WTC11 (cell line): ENCODE results near the gene GEMIN7. TPM values are rescaled to one million over a fixed set of nuclear protein-coding genes. Genes with fewer than 3 reads are reported as not detected.

Experiments used
- ATAC-seq: fragments of 200-7000 bp; cut with Tn5 transposase; 2 replicates; pipeline ENCODE4 v1.10.0; 2021; ENCODE audit warnings: mild to moderate bottlenecking, moderate library complexity
- CTCF ChIA-PET: fragments of 300-600 bp; sonication (Branson Sonifier 250); formaldehyde crosslinking; loops from one replicate; lab custom pipeline; 2021; ENCODE audit warnings: antibody characterized with exemption; lab: Charles Lee
- POLR2A ChIA-PET: fragments of 350-600 bp; sonication (Branson Sonifier 250); formaldehyde crosslinking; loops from one replicate; lab custom pipeline; 2021; ENCODE audit warnings: antibody characterized with exemption; lab: Charles Lee
- DNase-seq: peaks from one replicate; pipeline ENCODE4 v3.0.0; 2021; ENCODE audit warnings: low spot score
- H3K27ac Mint-ChIP-seq: 2 replicates; pipeline ENCODE4 v1.8.0; 2021; ENCODE audit warnings: mixed read lengths
- H3K27me3 Mint-ChIP-seq: 2 replicates; pipeline ENCODE4 v1.8.0; 2021; ENCODE audit warnings: low read depth, mild to moderate bottlenecking, moderate library complexity, mixed read lengths
- H3K36me3 Mint-ChIP-seq: 2 replicates; pipeline ENCODE4 v1.8.0; 2021; ENCODE audit warnings: mixed read lengths
- H3K4me1 Mint-ChIP-seq: 2 replicates; pipeline ENCODE4 v1.8.0; 2022; ENCODE audit warnings: mixed read lengths
- H3K4me3 Mint-ChIP-seq: 2 replicates; pipeline ENCODE4 v1.8.0; 2021; ENCODE audit warnings: mild to moderate bottlenecking, moderate library complexity, mixed read lengths
- H3K9me3 Mint-ChIP-seq: 2 replicates; pipeline ENCODE4 v1.8.0; 2021; ENCODE audit warnings: mixed read lengths
- CREM ChIP-seq: sonication (generic); formaldehyde crosslinking; IDR thresholded peaks from 2 replicates; pipeline ENCODE4 v1.8.1; 2022; ENCODE audit warnings: mild to moderate bottlenecking, missing genetic modification reagents, moderate library complexity
- ELF4 ChIP-seq: sonication (generic); formaldehyde crosslinking; IDR thresholded peaks from 2 replicates; pipeline ENCODE4 v1.8.1; 2022; ENCODE audit warnings: low read depth, mild to moderate bottlenecking, moderate library complexity, missing genetic modification reagents
- ERG ChIP-seq: fragments of 250-450 bp; sonication (Bioruptor Pico); IDR thresholded peaks from 2 replicates; pipeline ENCODE4 v1.8.0; 2021; ENCODE audit warnings: mild to moderate bottlenecking
- FOXK1 ChIP-seq: sonication (generic); formaldehyde crosslinking; IDR thresholded peaks from 2 replicates; pipeline ENCODE4 v1.8.0; 2022; ENCODE audit warnings: mild to moderate bottlenecking, moderate library complexity, missing genetic modification reagents
- TCF7 ChIP-seq: sonication (generic); formaldehyde crosslinking; IDR thresholded peaks from 2 replicates; pipeline ENCODE4 v1.8.0; 2022; ENCODE audit warnings: mild to moderate bottlenecking, low read depth, missing genetic modification reagents, moderate library complexity
- TEAD4 ChIP-seq: sonication (generic); formaldehyde crosslinking; IDR thresholded peaks from 2 replicates; pipeline ENCODE4 v1.8.0; 2022; ENCODE audit warnings: mild to moderate bottlenecking, missing genetic modification reagents
- USF2 ChIP-seq: sonication (generic); formaldehyde crosslinking; IDR thresholded peaks from 2 replicates; pipeline ENCODE4 v1.8.1; 2023; ENCODE audit warnings: mild to moderate bottlenecking, missing genetic modification reagents, moderate library complexity
- ZNF396 ChIP-seq: fragments of 250-450 bp; sonication (Bioruptor Pico); IDR thresholded peaks from 2 replicates; pipeline ENCODE4 v1.8.0; 2021; ENCODE audit warnings: mild to moderate bottlenecking, moderate library complexity, borderline replicate concordance
- ZNF416 ChIP-seq: fragments of 250-450 bp; sonication (Bioruptor Pico); IDR thresholded peaks from 2 replicates; pipeline ENCODE4 v1.9.0; 2021; ENCODE audit warnings: mild to moderate bottlenecking, inconsistent platforms
- ZNF532 ChIP-seq: fragments of 250-450 bp; sonication (Bioruptor Pico); IDR thresholded peaks from 2 replicates; pipeline ENCODE4 v1.9.0; 2021; ENCODE audit warnings: mild to moderate bottlenecking, borderline replicate concordance
- total RNA-seq: library from RNA; stranded (reverse); gene quantifications from 3 replicates; pipeline ENCODE4 v1.2.3, GENCODE V29; 2021
- TF ChIP-seq, protein P1 (sequence below): sonication (generic); formaldehyde crosslinking; IDR thresholded peaks from 2 replicates; pipeline ENCODE4 v1.8.0; 2022; ENCODE audit warnings: mild to moderate bottlenecking, missing genetic modification reagents
- TF ChIP-seq, protein P2 (sequence below): sonication (generic); formaldehyde crosslinking; IDR thresholded peaks from 2 replicates; pipeline ENCODE4 v1.8.1; 2023; ENCODE audit warnings: mild to moderate bottlenecking, moderate library complexity, missing genetic modification reagents
- TF ChIP-seq, protein P3 (sequence below): sonication (generic); formaldehyde crosslinking; IDR thresholded peaks from 2 replicates; pipeline ENCODE4 v1.8.1; 2023; ENCODE audit warnings: mild to moderate bottlenecking, missing genetic modification reagents

GEMIN7 gene
- total RNA-seq, 1 experiment from 2014 or later = 55.0 TPM

- DNase-seq = no peak
- Mint-ChIP-seq H3K4me3 (no peak overlapping the region), H3K27ac (peak overlapping the region; percentile 80)
These were observed 60.5 kb downstream of the GEMIN7 start for GRCh38 chr19:45139286-45140143.

More at GRCh38 chr19:45139286-45140143, 60.5 kb downstream of the GEMIN7 start:
- TF ChIP-seq, protein P1, sequence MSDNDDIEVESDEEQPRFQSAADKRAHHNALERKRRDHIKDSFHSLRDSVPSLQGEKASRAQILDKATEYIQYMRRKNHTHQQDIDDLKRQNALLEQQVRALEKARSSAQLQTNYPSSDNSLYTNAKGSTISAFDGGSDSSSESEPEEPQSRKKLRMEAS = no peak
- TF ChIP-seq ZNF396 (no peak), CREM (no peak), ERG (CRISPR knock-in tag) (no peak), FOXK1 (CRISPR knock-in tag) (no peak), TEAD4 (CRISPR knock-in tag) (no peak), ELF4 (no peak), ZNF532 (CRISPR knock-in tag) (no peak), TCF7 (no peak), ZNF416 (CRISPR knock-in tag) (no peak), USF2 (CRISPR knock-in tag) (no peak)
- TF ChIP-seq, protein P2, sequence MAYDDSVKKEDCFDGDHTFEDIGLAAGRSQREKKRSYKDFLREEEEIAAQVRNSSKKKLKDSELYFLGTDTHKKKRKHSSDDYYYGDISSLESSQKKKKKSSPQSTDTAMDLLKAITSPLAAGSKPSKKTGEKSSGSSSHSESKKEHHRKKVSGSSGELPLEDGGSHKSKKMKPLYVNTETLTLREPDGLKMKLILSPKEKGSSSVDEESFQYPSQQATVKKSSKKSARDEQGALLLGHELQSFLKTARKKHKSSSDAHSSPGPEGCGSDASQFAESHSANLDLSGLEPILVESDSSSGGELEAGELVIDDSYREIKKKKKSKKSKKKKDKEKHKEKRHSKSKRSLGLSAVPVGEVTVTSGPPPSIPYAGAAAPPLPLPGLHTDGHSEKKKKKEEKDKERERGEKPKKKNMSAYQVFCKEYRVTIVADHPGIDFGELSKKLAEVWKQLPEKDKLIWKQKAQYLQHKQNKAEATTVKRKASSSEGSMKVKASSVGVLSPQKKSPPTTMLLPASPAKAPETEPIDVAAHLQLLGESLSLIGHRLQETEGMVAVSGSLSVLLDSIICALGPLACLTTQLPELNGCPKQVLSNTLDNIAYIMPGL (CRISPR knock-in tag) = no peak
- TF ChIP-seq, protein P3, sequence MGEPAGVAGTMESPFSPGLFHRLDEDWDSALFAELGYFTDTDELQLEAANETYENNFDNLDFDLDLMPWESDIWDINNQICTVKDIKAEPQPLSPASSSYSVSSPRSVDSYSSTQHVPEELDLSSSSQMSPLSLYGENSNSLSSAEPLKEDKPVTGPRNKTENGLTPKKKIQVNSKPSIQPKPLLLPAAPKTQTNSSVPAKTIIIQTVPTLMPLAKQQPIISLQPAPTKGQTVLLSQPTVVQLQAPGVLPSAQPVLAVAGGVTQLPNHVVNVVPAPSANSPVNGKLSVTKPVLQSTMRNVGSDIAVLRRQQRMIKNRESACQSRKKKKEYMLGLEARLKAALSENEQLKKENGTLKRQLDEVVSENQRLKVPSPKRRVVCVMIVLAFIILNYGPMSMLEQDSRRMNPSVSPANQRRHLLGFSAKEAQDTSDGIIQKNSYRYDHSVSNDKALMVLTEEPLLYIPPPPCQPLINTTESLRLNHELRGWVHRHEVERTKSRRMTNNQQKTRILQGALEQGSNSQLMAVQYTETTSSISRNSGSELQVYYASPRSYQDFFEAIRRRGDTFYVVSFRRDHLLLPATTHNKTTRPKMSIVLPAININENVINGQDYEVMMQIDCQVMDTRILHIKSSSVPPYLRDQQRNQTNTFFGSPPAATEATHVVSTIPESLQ (CRISPR knock-in tag) = no peak
- POLR2A ChIA-PET = no interaction called here
- H3K36me3 Mint-ChIP-seq = peaks cover 10% of the 10 kb centered on the region
- H3K27me3 Mint-ChIP-seq = no peaks in the 10 kb centered on the region
- no peak for ATAC-seq
- H3K9me3 Mint-ChIP-seq = no peaks in the 10 kb centered on the region
- H3K4me1 Mint-ChIP-seq = peaks cover 25% of the 10 kb centered on the region
- CTCF ChIA-PET = interaction anchor here (0.9 kb wide), 1 partner anchor 16 kb away, joined by 3 read pairs; no protein-coding TSS in a partner anchor
